Transverse colon (tissue), 4 donors: Measurements from ENCODE around the gene ORM1. TPM values are rescaled to one million over a fixed set of nuclear protein-coding genes. Genes with fewer than 3 reads are reported as not detected.

Source experiments
- DNase-seq: peaks from one replicate; pipeline ENCODE4 v3.0.0-alpha.2; 2019
- H3K27ac ChIP-seq, 4 donors: fragments of 200-600 bp; sonication (generic); 2 replicates each; pipeline ENCODE4 v1.5.1; 2016 to 2018; ENCODE audit warnings: inconsistent platforms in 4 of 4
- H3K27me3 ChIP-seq: fragments of 200-600 bp; sonication (generic); 2 replicates; pipeline ENCODE4 v1.5.1; 2017; ENCODE audit warnings: inconsistent platforms
- H3K36me3 ChIP-seq, 4 donors: fragments of 200-600 bp; sonication (generic); 2 replicates each; pipeline ENCODE4 v1.5.1; 2017 to 2019; ENCODE audit warnings: inconsistent platforms in 4 of 4
- H3K4me1 ChIP-seq, 4 donors: fragments of 200-600 bp; sonication (generic); 2 replicates each; pipeline ENCODE4 v1.5.1; 2017 to 2020; ENCODE audit warnings: inconsistent platforms in 4 of 4
- H3K4me3 ChIP-seq, 4 donors: fragments of 200-600 bp; sonication (generic); 1 replicate in 1 of 4; 2 replicates in 3 of 4; pipeline versions ENCODE4 v1.5.1 to v1.6.1; 2017 to 2019; ENCODE audit warnings: inconsistent platforms in 4 of 4
- H3K9me3 ChIP-seq, 2 donors: fragments of 200-600 bp; sonication (generic); 2 replicates each; pipeline ENCODE4 v1.5.1; 2017 to 2019; ENCODE audit warnings: inconsistent platforms in 2 of 2
- CTCF ChIP-seq, 5 experiments: fragments of 200-600 bp in 3 of 5; fragments of 450-650 bp in 2 of 5; sonication (generic) in 3 of 5; IDR thresholded peaks; 1 replicate in 2 of 5; 2 replicates in 3 of 5; pipeline ENCODE4 v1.5.1; 2016 to 2017; ENCODE audit warnings: antibody characterized with exemption in 5 of 5, inconsistent platforms in 3 of 5, mild to moderate bottlenecking in 2 of 5, moderate library complexity in 1 of 5
- EP300 ChIP-seq: sonication (generic); formaldehyde crosslinking; IDR thresholded peaks from one replicate; pipeline ENCODE4 v1.6.1; 2017; ENCODE audit warnings: antibody characterized with exemption, low read depth
- POLR2A ChIP-seq: fragments of 450-650 bp; IDR thresholded peaks from one replicate; pipeline ENCODE4 v1.6.1; 2016; ENCODE audit warnings: antibody characterized with exemption, mild to moderate bottlenecking, moderate library complexity
- POLR2AphosphoS5 ChIP-seq, 3 donors: sonication (generic); formaldehyde crosslinking; IDR thresholded peaks; one replicate each; pipeline ENCODE4 v1.6.1; 2016; ENCODE audit warnings: antibody characterized with exemption in 3 of 3
- WGBS, 2 donors: methylation state at CpG; one replicate each; pipeline ENCODE4 v1.1.5; 2018; ENCODE audit warnings: low coverage in 1 of 2; 5-methylcytosine and 5-hydroxymethylcytosine counted together
- in situ Hi-C, 4 donors: fragments of 200-750 bp; cut with MboI; loops; one replicate each; pipeline versions ENCODE4 v1.15.0 to v1.15.1; 2017; ENCODE audit warnings: low sequenced_read_pairs in 3 of 4, low pct_ligation_motif_present in 1 of 4, low pct_unique_long_range_greater_than_20kb in 1 of 4
- intact Hi-C: fragments of 100-400 bp; cut with DNase I; formaldehyde crosslinking; loops from one replicate; pipeline ENCODE4 v1.15.1; 2023; ENCODE audit warnings: low total_unique reads
- total RNA-seq, 4 donors: library from RNA; depleted of rRNA; stranded (reverse); fragments of >200 nt; gene quantifications; one replicate each; pipeline ENCODE4 v1.1.0, GENCODE V29; 2016

ORM1 gene
- total RNA-seq, 4 donors from 2014 or later: not detected

DNA sequence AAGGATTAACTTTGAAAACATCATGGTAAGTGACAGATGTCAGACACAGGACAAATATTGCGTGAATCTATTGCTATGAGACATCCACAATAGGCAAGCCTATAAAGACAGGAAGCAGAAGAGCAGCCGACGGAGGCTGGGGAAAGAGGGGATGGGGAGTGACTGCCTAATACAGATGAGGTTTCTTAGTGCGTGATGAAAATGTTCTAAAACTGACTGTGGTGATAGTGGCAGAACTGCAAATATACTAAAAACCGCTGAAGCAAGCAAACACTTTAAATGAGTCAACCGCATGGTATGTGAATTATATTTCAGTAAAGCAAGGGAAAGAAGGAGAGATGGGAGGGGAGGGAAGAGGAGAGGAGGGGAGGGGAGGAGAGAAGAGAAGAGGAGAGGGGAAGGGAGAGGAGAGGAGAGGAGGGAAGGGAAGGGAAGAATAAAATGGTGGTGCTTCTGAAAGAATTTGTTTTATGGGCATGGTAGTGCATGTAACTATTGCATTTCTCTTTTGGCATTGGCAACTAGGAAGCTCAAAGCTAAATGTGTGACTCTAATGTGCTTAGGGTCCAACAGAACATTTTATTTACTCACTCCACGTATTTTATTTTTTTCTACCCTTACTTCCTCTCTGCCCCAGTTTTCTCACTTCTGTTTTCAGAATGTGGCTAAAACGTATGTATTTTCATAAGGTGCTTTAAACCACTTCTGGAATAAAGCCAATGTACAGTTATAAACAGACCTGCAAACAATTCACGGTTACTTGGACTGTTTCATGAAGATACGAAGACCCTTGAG is 43.6 kb downstream of the ORM1 start:
- 23 to 24% methylated on average over 10 of the region's 10 CpGs for WGBS, 2 donors
- intact Hi-C loops: no loop called here
- no peak overlapping the region for H3K4me3 ChIP-seq
- in situ Hi-C loops: no loop called here
- H3K36me3 ChIP-seq: peaks cover 0 to 25% (median 12%) of the 10 kb centered on the region in 4 donors
- no peaks in the 10 kb centered on the region for H3K9me3 ChIP-seq
- H3K4me1 ChIP-seq: peaks cover 4 to 59% (median 13%) of the 10 kb centered on the region in 4 donors
- TF ChIP-seq POLR2A (no peak), POLR2AphosphoS5 (IDR thresholded peaks at IDR 0.05) (peak in 1 of 3 donors; percentile 9)
- H3K27me3 ChIP-seq: no peaks in the 10 kb centered on the region
- H3K27ac ChIP-seq: peak overlapping the region; percentile 63 to 77 (median 69)
- peak; percentile 47 for DNase-seq

GRCh38 chr9:114367366-114367765 is 44.5 kb downstream of the ORM1 start:
- Histone ChIP-seq H3K27me3 (no peaks in the 10 kb centered on the region), H3K9me3 (no peaks in the 10 kb centered on the region), H3K27ac (peak overlapping the region; percentile 63 to 77 (median 69)), H3K36me3 (peaks cover 0 to 17% (median 8%) of the 10 kb centered on the region in 4 donors), H3K4me1 (peaks cover 4 to 66% (median 15%) of the 10 kb centered on the region in 4 donors), H3K4me3 (no peak overlapping the region)
- no peak for DNase-seq
- in situ Hi-C loops: no loop called here
- WGBS, 2 donors: 86% methylated on average over 6 of the region's 6 CpGs; no CpG with 5 or more reads in 1 of the 2 donors
- TF ChIP-seq POLR2AphosphoS5 (IDR thresholded peaks at IDR 0.05): no peak
- TF ChIP-seq EP300: no peak
- no peak for TF ChIP-seq POLR2A
- intact Hi-C loops: no loop called here

DNA sequence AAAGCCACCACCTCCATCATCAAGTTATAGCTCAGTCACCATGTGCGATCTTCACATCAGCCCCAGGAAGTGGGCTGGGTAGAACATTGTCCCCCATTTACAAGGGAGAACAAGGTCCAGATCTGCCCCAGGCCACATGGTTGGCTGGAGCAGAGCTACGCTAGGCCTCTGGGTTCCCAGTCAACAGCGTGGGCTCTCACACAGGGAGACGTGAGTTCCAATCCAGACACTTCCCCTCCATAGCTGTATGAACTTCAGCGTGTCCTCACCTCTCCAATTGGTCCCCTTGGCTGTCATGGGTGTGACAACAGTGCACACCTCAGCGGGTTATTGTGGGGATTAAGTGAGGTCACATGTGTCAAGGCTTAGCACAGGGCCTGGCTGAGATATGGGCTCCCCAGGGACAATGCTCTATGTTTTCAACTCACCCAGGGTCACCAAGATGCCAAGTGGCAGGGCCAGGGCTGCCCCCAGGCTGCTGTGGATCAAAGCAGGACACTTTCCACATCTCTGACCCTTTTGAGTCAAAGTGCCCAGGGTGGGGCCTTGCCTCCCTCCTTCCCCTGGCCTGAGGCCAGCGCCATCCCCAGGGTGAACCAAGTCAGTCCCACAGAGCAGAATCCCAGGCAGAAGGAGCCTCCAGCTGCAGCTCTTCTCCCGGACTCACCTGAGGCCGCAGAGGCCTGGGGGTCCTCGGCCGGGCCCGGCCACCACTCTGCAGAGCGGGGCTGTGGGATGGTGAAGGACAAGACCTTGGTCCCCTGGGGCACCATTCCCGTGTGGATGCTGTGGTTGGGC is 45.1 kb downstream of the ORM1 start:
- 70 to 87% methylated on average over 2 to 14 of the region's 14 CpGs for WGBS, 2 donors
- intact Hi-C loops: no loop called here
- Histone ChIP-seq H3K9me3 (no peaks in the 10 kb centered on the region), H3K27ac (peak overlapping the region; percentile 63 to 77 (median 69)), H3K4me1 (peaks cover 8 to 72% (median 19%) of the 10 kb centered on the region in 4 donors), H3K4me3 (no peak overlapping the region), H3K27me3 (no peaks in the 10 kb centered on the region), H3K36me3 (peaks cover 0 to 13% (median 6%) of the 10 kb centered on the region in 4 donors)
- in situ Hi-C loops: no loop called here
- no peak for TF ChIP-seq POLR2A
- no peak for DNase-seq

- in situ Hi-C loops: no loop called here
- peak overlapping the region in 1 of 4 donors; percentile 80 for H3K27ac ChIP-seq
- intact Hi-C loops: no loop called here
- no peaks in the 10 kb centered on the region for H3K27me3 ChIP-seq
- TF ChIP-seq CTCF (IDR thresholded peaks at IDR 0.05) (no peak), EP300 (no peak), POLR2A (no peak), POLR2AphosphoS5 (IDR thresholded peaks at IDR 0.05) (no peak)
- peaks cover 8 to 68% (median 19%) of the 10 kb centered on the region in 4 donors for H3K4me1 ChIP-seq
- 82 to 95% methylated on average over 9 of the region's 9 CpGs for WGBS, 2 donors
- no peak for DNase-seq
- H3K9me3 ChIP-seq: no peaks in the 10 kb centered on the region
- no peak overlapping the region for H3K4me3 ChIP-seq
- H3K36me3 ChIP-seq: peaks cover 0 to 7% (median 0%) of the 10 kb centered on the region in 4 donors
Measured at GRCh38 chr9:114369216-114370130, 46.6 kb downstream of the ORM1 start.

DNA sequence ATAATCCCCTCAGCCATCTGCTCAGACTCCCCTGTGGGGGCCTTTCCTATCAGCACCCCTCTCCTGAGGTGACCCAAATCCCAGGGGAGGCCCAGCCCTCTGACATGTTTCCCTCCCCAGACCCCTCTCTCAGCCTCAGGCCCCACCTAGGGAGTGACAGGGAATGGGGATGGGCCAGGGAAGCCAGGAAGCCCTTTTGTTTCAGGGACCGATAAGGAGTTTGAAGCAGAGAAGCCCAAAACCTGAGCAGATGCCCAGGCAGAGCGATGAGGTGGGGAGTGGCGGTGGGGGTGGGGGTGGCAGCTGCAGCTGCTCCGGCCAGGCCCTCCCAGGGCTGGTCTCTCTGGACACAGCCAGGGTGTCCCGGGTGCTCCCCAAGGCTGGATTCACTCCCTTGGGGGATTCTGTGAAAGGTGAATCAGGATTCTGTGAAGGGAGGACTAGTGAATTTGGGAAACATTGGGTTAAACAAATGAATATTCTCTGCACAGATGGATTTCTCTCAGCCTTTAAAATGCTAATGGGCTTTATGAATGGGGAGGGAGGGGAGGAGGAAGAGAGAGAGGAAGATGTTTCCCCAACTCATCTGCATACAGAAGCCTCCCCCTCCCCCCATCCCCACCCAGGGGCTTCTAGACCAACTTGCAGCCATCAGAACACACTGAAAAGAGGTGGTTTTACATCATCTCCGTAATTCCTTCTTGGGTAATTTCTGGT is 47.5 kb downstream of the ORM1 start:
- intact Hi-C loops: no loop called here
- H3K9me3 ChIP-seq: no peaks in the 10 kb centered on the region
- H3K4me1 ChIP-seq: peaks cover 5 to 62% (median 19%) of the 10 kb centered on the region in 4 donors
- in situ Hi-C loops: no loop called here
- 81 to 83% methylated on average over 1 to 6 of the region's 6 CpGs for WGBS, 2 donors
- no peaks in the 10 kb centered on the region for H3K36me3 ChIP-seq
- DNase-seq: no peak
- no peaks in the 10 kb centered on the region for H3K27me3 ChIP-seq
- peak overlapping the region; percentile 60 to 80 (median 76) for H3K27ac ChIP-seq
- no peak overlapping the region for H3K4me3 ChIP-seq
- TF ChIP-seq POLR2A (no peak), CTCF (IDR thresholded peaks at IDR 0.05) (no peak), POLR2AphosphoS5 (IDR thresholded peaks at IDR 0.05) (no peak), EP300 (no peak)
